OCI-M2 (cell line): ENCODE data around the gene CETN1.

Experiments used
- DNase-seq: peaks from one replicate; lab custom pipeline; 2025; ENCODE audit not compliant: unreplicated experiment; lab: John Stamatoyannopoulos, UW

The CETN1 gene

GRCh38 chr18:621291-622043 is 41.3 kb downstream of the CETN1 start:
- DNase-seq: no peak

- DNase-seq: no peak
Observed at GRCh38 chr18:622289-622688, 42.1 kb downstream of the CETN1 start.

- no peak for DNase-seq
Observed at GRCh38 chr18:623761-624620, 43.8 kb downstream of the CETN1 start.

GRCh38 chr18:627231-627630 is 47.1 kb downstream of the CETN1 start:
- no peak for DNase-seq

- DNase-seq: no peak
Observed at GRCh38 chr18:629269-630150, 49.3 kb downstream of the CETN1 start.

GRCh38 chr18:631560-631959 is 51.4 kb downstream of the CETN1 start:
- DNase-seq: no peak
